Ishikawa (cell line): ENCODE results near the gene OR4C5.

Experiments
- CEBPB ChIP-seq: IDR thresholded peaks from 2 replicates; pipeline ENCODE4 v1.6.1; 2012
- CREB1 ChIP-seq: IDR thresholded peaks from 2 replicates; pipeline ENCODE4 v1.6.1; 2012; ENCODE audit warnings: low read depth
- EGR1 ChIP-seq: IDR thresholded peaks from 2 replicates; pipeline ENCODE4 v1.6.1; 2012
- EP300 ChIP-seq: IDR thresholded peaks from 2 replicates; pipeline ENCODE4 v1.6.1; 2012; ENCODE audit warnings: borderline replicate concordance
- FOXM1 ChIP-seq: IDR thresholded peaks from 2 replicates; pipeline ENCODE4 v1.6.1; 2012; ENCODE audit warnings: low read depth, borderline replicate concordance
- MAX ChIP-seq: IDR thresholded peaks from 2 replicates; pipeline ENCODE4 v1.6.1; 2012
- NFIC ChIP-seq: IDR thresholded peaks from 2 replicates; pipeline ENCODE4 v1.6.1; 2012
- RAD21 ChIP-seq: IDR thresholded peaks from 2 replicates; pipeline ENCODE4 v1.6.1; 2012; ENCODE audit warnings: low read depth
- REST ChIP-seq: IDR thresholded peaks from 2 replicates; pipeline ENCODE4 v1.6.1; 2012; ENCODE audit warnings: low read depth, mild to moderate bottlenecking
- TAF1 ChIP-seq: IDR thresholded peaks from 2 replicates; pipeline ENCODE4 v1.6.1; 2012; ENCODE audit warnings: low read depth, mild to moderate bottlenecking
- TCF12 ChIP-seq: IDR thresholded peaks from 2 replicates; pipeline ENCODE4 v1.6.1; 2012; ENCODE audit warnings: low read depth
- TEAD4 ChIP-seq: IDR thresholded peaks from 2 replicates; pipeline ENCODE4 v1.6.1; 2012
- USF1 ChIP-seq: IDR thresholded peaks from 2 replicates; pipeline ENCODE4 v1.6.1; 2012
- YY1 ChIP-seq: IDR thresholded peaks from 2 replicates; pipeline ENCODE4 v1.6.1; 2012; ENCODE audit warnings: low read depth
- ZBTB7A ChIP-seq: IDR thresholded peaks from 2 replicates; pipeline ENCODE4 v1.6.1; 2012; ENCODE audit warnings: low read depth

Gene OR4C5

GRCh38 chr11:48366365-48366764 is at the start of gene OR4C5:
TSS of gene OR4C5 (minus strand) at chr11:48366465. CDS start at chr11:48366465, 0 bp downstream.
- no peak for TF ChIP-seq RAD21
- TF ChIP-seq TAF1 = no peak
- TF ChIP-seq TCF12 = no peak
- no peak for TF ChIP-seq EGR1
- TF ChIP-seq FOXM1 = no peak
- no peak for TF ChIP-seq NFIC
- no peak for TF ChIP-seq ZBTB7A
- TF ChIP-seq YY1 = no peak
- TF ChIP-seq REST = no peak
- no peak for TF ChIP-seq EP300
- no peak for TF ChIP-seq CREB1
- TF ChIP-seq USF1 = no peak

- TF ChIP-seq TAF1 = no peak
- no peak for TF ChIP-seq CEBPB
- no peak for TF ChIP-seq ZBTB7A
- TF ChIP-seq YY1 = no peak
- no peak for TF ChIP-seq EGR1
- TF ChIP-seq USF1 = no peak
- TF ChIP-seq TEAD4 = no peak
- TF ChIP-seq CREB1 = no peak
- no peak for TF ChIP-seq FOXM1
- TF ChIP-seq MAX = no peak
- no peak for TF ChIP-seq EP300
- no peak for TF ChIP-seq REST
- TF ChIP-seq TCF12 = no peak
- TF ChIP-seq RAD21 = no peak
- TF ChIP-seq NFIC = no peak
These were observed 18.4 kb upstream of the OR4C5 start for GRCh38 chr11:48384670-48385069.

- no peak for TF ChIP-seq ZBTB7A
- TF ChIP-seq FOXM1 = no peak
These were observed 11.6 kb downstream of the OR4C5 start for GRCh38 chr11:48354677-48355076.

GRCh38 chr11:48354013-48354412 is 12.3 kb downstream of the OR4C5 start:
- TF ChIP-seq CEBPB (no peak), EP300 (no peak), YY1 (no peak), TEAD4 (no peak), RAD21 (no peak), TAF1 (no peak), REST (no peak), FOXM1 (no peak), EGR1 (no peak), CREB1 (no peak), NFIC (no peak), MAX (no peak), USF1 (no peak), ZBTB7A (no peak), TCF12 (no peak)
